ENCODE data around the gene JAKMIP1.

GRCh38 chr4:6190486-6190885 is 9.9 kb downstream of the JAKMIP1 start:
- no peak for TF ChIP-seq CTCF (IDR thresholded peaks at IDR 0.05)
- no peak for TF ChIP-seq EZH2 (IDR thresholded peaks at IDR 0.05)

Data from neural progenitor cell (in vitro differentiated cells).